ENCODE results near the gene TMIE. TPM values are rescaled to one million over a fixed set of nuclear protein-coding genes. Genes with fewer than 3 reads are reported as not detected.

TMIE gene
- total RNA-seq, 1 experiment from 2014 or later: not detected

DNA sequence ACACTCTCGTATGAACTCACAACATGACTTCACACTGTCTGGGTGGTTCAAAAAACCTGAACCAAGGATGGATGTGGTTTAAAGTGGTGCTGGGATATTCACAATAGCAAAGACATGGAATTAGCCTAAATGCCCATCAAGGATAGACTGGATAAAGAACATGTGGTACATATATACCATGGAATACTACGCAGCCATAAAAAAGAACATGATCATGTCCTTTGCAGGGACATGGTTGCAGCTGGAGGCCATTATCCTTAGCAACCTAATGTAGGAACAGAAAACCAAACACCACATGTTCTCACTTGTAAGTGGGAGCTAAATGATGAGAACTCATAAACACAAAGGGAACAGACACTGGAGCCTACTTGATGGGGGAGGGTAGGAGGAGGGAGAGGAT, 19.8 kb downstream of the TMIE start:
- H3K36me3 ChIP-seq (ENCODE audit: control insufficient read depth, insufficient read depth, low read length): no peaks in the 10 kb centered on the region
- TF ChIP-seq, protein P1, sequence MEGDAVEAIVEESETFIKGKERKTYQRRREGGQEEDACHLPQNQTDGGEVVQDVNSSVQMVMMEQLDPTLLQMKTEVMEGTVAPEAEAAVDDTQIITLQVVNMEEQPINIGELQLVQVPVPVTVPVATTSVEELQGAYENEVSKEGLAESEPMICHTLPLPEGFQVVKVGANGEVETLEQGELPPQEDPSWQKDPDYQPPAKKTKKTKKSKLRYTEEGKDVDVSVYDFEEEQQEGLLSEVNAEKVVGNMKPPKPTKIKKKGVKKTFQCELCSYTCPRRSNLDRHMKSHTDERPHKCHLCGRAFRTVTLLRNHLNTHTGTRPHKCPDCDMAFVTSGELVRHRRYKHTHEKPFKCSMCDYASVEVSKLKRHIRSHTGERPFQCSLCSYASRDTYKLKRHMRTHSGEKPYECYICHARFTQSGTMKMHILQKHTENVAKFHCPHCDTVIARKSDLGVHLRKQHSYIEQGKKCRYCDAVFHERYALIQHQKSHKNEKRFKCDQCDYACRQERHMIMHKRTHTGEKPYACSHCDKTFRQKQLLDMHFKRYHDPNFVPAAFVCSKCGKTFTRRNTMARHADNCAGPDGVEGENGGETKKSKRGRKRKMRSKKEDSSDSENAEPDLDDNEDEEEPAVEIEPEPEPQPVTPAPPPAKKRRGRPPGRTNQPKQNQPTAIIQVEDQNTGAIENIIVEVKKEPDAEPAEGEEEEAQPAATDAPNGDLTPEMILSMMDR (IDR thresholded peaks at IDR 0.05; ENCODE audit: insufficient read depth in 1 of 2, low read depth in 1 of 2, low read length in 1 of 2, severe bottlenecking in 1 of 2, unreplicated experiment in 1 of 2): no peak

DNA sequence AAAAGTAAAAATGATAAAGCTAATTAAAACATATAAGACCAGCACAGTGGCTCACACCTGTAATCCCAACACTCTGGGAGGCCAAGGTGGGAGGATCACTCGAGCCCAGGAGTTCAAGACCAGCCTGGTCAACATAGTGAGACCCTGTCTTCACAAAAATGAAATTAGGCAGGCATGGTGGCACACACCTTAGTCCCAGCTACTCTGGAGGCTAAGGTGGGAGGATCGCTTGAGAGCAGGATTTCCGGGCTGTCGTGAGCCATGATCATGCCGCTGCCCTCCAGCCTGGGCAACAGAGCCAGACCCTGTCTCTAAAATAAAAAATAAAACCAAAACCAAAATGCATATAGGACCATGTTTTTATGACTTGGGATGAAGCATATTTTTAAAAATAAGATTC, 21.3 kb downstream of the TMIE start:
- Histone ChIP-seq H3K36me3 (ENCODE audit: control insufficient read depth, insufficient read depth, low read length) (no peaks in the 10 kb centered on the region), H3K4me1 (no peaks in the 10 kb centered on the region), H3K9me3 (no peaks in the 10 kb centered on the region), H3K4me3 (ENCODE audit: low read depth, low read length) (no peak overlapping the region), H3K27me3 (replicated peaks; ENCODE audit: control insufficient read depth, insufficient read depth, low read length) (no peaks in the 10 kb centered on the region)
- Mint-ChIP-seq H3K27me3 (ENCODE audit: insufficient read depth, unreplicated experiment) (no peaks in the 10 kb centered on the region), H3K27ac (ENCODE audit: unreplicated experiment) (no peak overlapping the region), H3K9me3 (ENCODE audit: unreplicated experiment) (no peaks in the 10 kb centered on the region), H3K36me3 (ENCODE audit: insufficient read depth, unreplicated experiment) (no peaks in the 10 kb centered on the region), H3K4me3 (ENCODE audit: unreplicated experiment) (no peak overlapping the region), H3K4me1 (ENCODE audit: low read depth, unreplicated experiment) (no peaks in the 10 kb centered on the region)
- ChIA-PET POLR2A (no interaction called here), CTCF (no interaction called here)
- no TSS peak for BruUV-seq (replicated peaks)
- intact Hi-C loops (cut with micrococcal nuclease; ENCODE audit: unreplicated experiment): no loop called here
- DNase-seq: no peak
- TF ChIP-seq, protein P1 (IDR thresholded peaks at IDR 0.05; ENCODE audit: insufficient read depth in 1 of 2, low read depth in 1 of 2, low read length in 1 of 2, severe bottlenecking in 1 of 2, unreplicated experiment in 1 of 2): no peak

More for the DNA sequence above, 19.8 kb downstream of the TMIE start:
- H3K9me3 ChIP-seq: no peaks in the 10 kb centered on the region
- no TSS peak for BruUV-seq (replicated peaks)
- Mint-ChIP-seq H3K36me3 (ENCODE audit: insufficient read depth, unreplicated experiment) (peaks cover 4% of the 10 kb centered on the region), H3K9me3 (ENCODE audit: unreplicated experiment) (no peaks in the 10 kb centered on the region), H3K4me1 (ENCODE audit: low read depth, unreplicated experiment) (no peaks in the 10 kb centered on the region), H3K4me3 (ENCODE audit: unreplicated experiment) (no peak overlapping the region), H3K27ac (ENCODE audit: unreplicated experiment) (no peak overlapping the region), H3K27me3 (ENCODE audit: insufficient read depth, unreplicated experiment) (no peaks in the 10 kb centered on the region)
- H3K27me3 ChIP-seq (replicated peaks; ENCODE audit: control insufficient read depth, insufficient read depth, low read length): no peaks in the 10 kb centered on the region
- intact Hi-C loops (cut with micrococcal nuclease; ENCODE audit: unreplicated experiment): no loop called here
- H3K4me1 ChIP-seq: no peaks in the 10 kb centered on the region
- CTCF ChIA-PET: no interaction called here
- no peak overlapping the region for H3K4me3 ChIP-seq (ENCODE audit: low read depth, low read length)
- DNase-seq: no peak
- POLR2A ChIA-PET: no interaction called here

DNA sequence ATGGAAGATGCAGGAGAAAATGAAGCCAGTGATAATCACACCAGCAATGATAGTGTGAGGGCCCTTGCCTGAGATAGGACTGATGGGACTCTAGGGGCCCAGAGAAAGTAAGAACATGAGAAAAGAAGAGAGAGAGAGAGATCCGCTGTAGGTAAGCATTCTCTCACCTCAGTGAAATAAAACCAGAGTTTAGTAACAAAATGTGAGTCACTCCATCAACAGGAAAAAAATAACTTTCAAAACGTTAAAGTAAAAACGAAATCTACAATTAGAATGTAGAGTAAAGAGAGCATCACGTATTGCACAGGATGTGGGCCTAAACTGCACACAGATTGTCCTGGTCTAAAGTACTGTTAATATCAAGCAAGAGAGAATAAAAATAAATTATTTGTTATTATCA, 23.2 kb downstream of the TMIE start:
- no peak for DNase-seq
- no peak overlapping the region for H3K27ac Mint-ChIP-seq (ENCODE audit: unreplicated experiment)
- no peaks in the 10 kb centered on the region for H3K36me3 Mint-ChIP-seq (ENCODE audit: insufficient read depth, unreplicated experiment)

More for the DNA sequence above, 23.2 kb downstream of the TMIE start:
- peaks cover 5% of the 10 kb centered on the region for H3K27me3 Mint-ChIP-seq (ENCODE audit: insufficient read depth, unreplicated experiment)
- BruUV-seq (replicated peaks): no TSS peak
- Histone ChIP-seq H3K4me3 (ENCODE audit: low read depth, low read length) (no peak overlapping the region), H3K36me3 (ENCODE audit: control insufficient read depth, insufficient read depth, low read length) (no peaks in the 10 kb centered on the region), H3K9me3 (no peaks in the 10 kb centered on the region), H3K4me1 (no peaks in the 10 kb centered on the region), H3K27me3 (replicated peaks; ENCODE audit: control insufficient read depth, insufficient read depth, low read length) (no peaks in the 10 kb centered on the region)
- H3K4me3 Mint-ChIP-seq (ENCODE audit: unreplicated experiment): no peak overlapping the region
- POLR2A ChIA-PET: no interaction called here
- TF ChIP-seq, protein P1 (IDR thresholded peaks at IDR 0.05; ENCODE audit: insufficient read depth in 1 of 2, low read depth in 1 of 2, low read length in 1 of 2, severe bottlenecking in 1 of 2, unreplicated experiment in 1 of 2): no peak
- CTCF ChIA-PET: interaction anchor here (1.3 kb wide), 1 partner anchor 9 kb away, joined by 3 read pairs; no protein-coding TSS in a partner anchor
- H3K9me3 Mint-ChIP-seq (ENCODE audit: unreplicated experiment): no peaks in the 10 kb centered on the region
- no peaks in the 10 kb centered on the region for H3K4me1 Mint-ChIP-seq (ENCODE audit: low read depth, unreplicated experiment)
- intact Hi-C loops (cut with micrococcal nuclease; ENCODE audit: unreplicated experiment): no loop called here

All from Caco-2 (cell line).